Sciatic nerve (tissue), 2 donors: ENCODE results near the gene GATC. TPM values are rescaled to one million over a fixed set of nuclear protein-coding genes. Genes with fewer than 3 reads are reported as not detected.

Source experiments
- ATAC-seq: fragments of 200-7000 bp; cut with Tn5 transposase; one replicate; pipeline ENCODE4 v1.9.1; 2020; ENCODE audit warnings: mild to moderate bottlenecking, moderate library complexity
- DNase-seq: peaks from one replicate; pipeline ENCODE4 v3.0.0-alpha.2; 2020; ENCODE audit warnings: low spot score
- intact Hi-C: fragments of 100-400 bp; cut with DNase I; formaldehyde crosslinking; loops from one replicate; pipeline ENCODE4 v1.14.2; 2022
- total RNA-seq: library from RNA; stranded (reverse); fragmentation: NEBNext Ultra II Directional; extraction: Animal tissue kit (Norgen Biotek cat#: 25700); gene quantifications from one replicate; pipeline ENCODE4 v1.2.1, GENCODE V29; 2021
- donor health status: DM: no; HTN: no; CAD: no.
- donor health status: DM: no; HTN: no; CAD: no.

The GATC gene
- total RNA-seq, 1 donor from 2014 or later: 26.6 TPM

GRCh38 chr12:120490833-120491512 is 44.7 kb downstream of the GATC start:
- ATAC-seq (no peak), DNase-seq (no peak)
- intact Hi-C loops: no loop called here

- ATAC-seq: peak; percentile 3
- intact Hi-C loops: no loop called here
- no peak for DNase-seq
Observed at GRCh38 chr12:120495186-120495730, 49.0 kb downstream of the GATC start.

- ATAC-seq (peak; percentile 99), DNase-seq (peak; percentile 98)
- intact Hi-C loops: no loop called here
Observed at GRCh38 chr12:120495731-120496412, 49.6 kb downstream of the GATC start, which contains the start of gene DYNLL1. Gene DYNLL1 (plus strand): TSS chr12:120496113. CDS start chr12:120496422, 309 bp downstream.

GRCh38 chr12:120496413-120497340 is 50.4 kb downstream of the GATC start:
- DNase-seq (peak; percentile 84), ATAC-seq (peak; percentile 82)
- intact Hi-C loops: no loop called here

- DNase-seq (no peak), ATAC-seq (no peak)
- intact Hi-C loops: no loop called here
Observed at GRCh38 chr12:120497524-120498150, 51.4 kb downstream of the GATC start.

- DNase-seq: no peak
- ATAC-seq: no peak
- intact Hi-C loops: no loop called here
Observed at GRCh38 chr12:120498870-120499515, 52.7 kb downstream of the GATC start.

- intact Hi-C loops: no loop called here
- DNase-seq (no peak), ATAC-seq (no peak)
Observed at GRCh38 chr12:120500581-120500980, 54.3 kb downstream of the GATC start.

- intact Hi-C loops: no loop called here
- ATAC-seq: no peak
- no peak for DNase-seq
Observed at GRCh38 chr12:120504587-120504986, 58.3 kb downstream of the GATC start.

- ATAC-seq: no peak
- intact Hi-C loops: no loop called here
- DNase-seq: no peak
Observed at GRCh38 chr12:120508537-120508936, 62.3 kb downstream of the GATC start.

Other genes starting within 250 kb of the GATC start
- 760 TPM for gene RPLP0, start 245.3 kb upstream of the GATC start, total RNA-seq
- 183 TPM for gene PXN, start 180.7 kb upstream of the GATC start, total RNA-seq
- gene RNU4-2, start 154.5 kb upstream of the GATC start, total RNA-seq: 15,390 TPM
- 1,748 TPM for gene RNU4-1, start 153.2 kb upstream of the GATC start, total RNA-seq
- gene SIRT4, start 144.1 kb upstream of the GATC start, total RNA-seq: 0.76 TPM
- not detected for gene PLA2G1B, start 118.7 kb upstream of the GATC start, total RNA-seq
- gene MSI1, start 77.3 kb upstream of the GATC start, total RNA-seq: 2.2 TPM
- 165 TPM for gene COX6A1, start 8.3 kb upstream of the GATC start, total RNA-seq
- 12.9 TPM for gene TRIAP1, start 60 bp upstream of the GATC start, total RNA-seq
- gene SRSF9, start 23.3 kb downstream of the GATC start, total RNA-seq: 99.2 TPM
- gene DYNLL1, start 49.7 kb downstream of the GATC start, total RNA-seq: 431 TPM
- 26.4 TPM for gene COQ5, start 82.7 kb downstream of the GATC start, total RNA-seq
- gene RNF10, start 87.9 kb downstream of the GATC start, total RNA-seq: 331 TPM
- 19.9 TPM for gene POP5, start 135.0 kb downstream of the GATC start, total RNA-seq
- gene CABP1, start 194.2 kb downstream of the GATC start, total RNA-seq: 2.3 TPM
- gene MLEC, start 240.7 kb downstream of the GATC start, total RNA-seq: 86.9 TPM